ENCODE data around the gene EHBP1.
A peak's percentile ranks its signal among the peaks of the same experiment; 100 is the strongest.

The EHBP1 gene

GRCh38 chr2:62705007-62705829, at the start of gene EHBP1:
TSS of gene EHBP1 (plus strand) at chr2:62705713. CDS start at chr2:62707192, 1,479 bp downstream.
- peak; percentile 99 for DNase-seq

GRCh38 chr2:62657783-62658182, 47.7 kb upstream of the EHBP1 start:
- DNase-seq: no peak

- DNase-seq: no peak
Observed at GRCh38 chr2:62658891-62659290, 46.6 kb upstream of the EHBP1 start.

- DNase-seq: no peak
Observed at GRCh38 chr2:62660087-62660486, 45.4 kb upstream of the EHBP1 start.

- DNase-seq: peak; percentile 26
Observed at GRCh38 chr2:62660582-62661262, 44.8 kb upstream of the EHBP1 start.

GRCh38 chr2:62661263-62661635, 44.3 kb upstream of the EHBP1 start:
- no peak for DNase-seq

- DNase-seq: no peak
Observed at GRCh38 chr2:62662131-62662530, 43.4 kb upstream of the EHBP1 start.

GRCh38 chr2:62662554-62662953, 43.0 kb upstream of the EHBP1 start:
- DNase-seq: no peak

GRCh38 chr2:62663411-62663810, 42.1 kb upstream of the EHBP1 start:
- no peak for DNase-seq

- no peak for DNase-seq
Observed at GRCh38 chr2:62663920-62664795, 41.4 kb upstream of the EHBP1 start.

GRCh38 chr2:62665446-62665845, 40.1 kb upstream of the EHBP1 start:
- no peak for DNase-seq

- DNase-seq: no peak
Observed at GRCh38 chr2:62669180-62669579, 36.3 kb upstream of the EHBP1 start.

GRCh38 chr2:62672601-62673000, 32.9 kb upstream of the EHBP1 start:
- no peak for DNase-seq

- DNase-seq: no peak
Observed at GRCh38 chr2:62675062-62675461, 30.5 kb upstream of the EHBP1 start.

- DNase-seq: no peak
Observed at GRCh38 chr2:62685256-62685655, 20.3 kb upstream of the EHBP1 start.

- DNase-seq: no peak
Observed at GRCh38 chr2:62686012-62686685, 19.4 kb upstream of the EHBP1 start.

- no peak for DNase-seq
Observed at GRCh38 chr2:62687636-62688035, 17.9 kb upstream of the EHBP1 start.

- DNase-seq: no peak
Observed at GRCh38 chr2:62688771-62689170, 16.7 kb upstream of the EHBP1 start.

- DNase-seq: no peak
Observed at GRCh38 chr2:62691186-62691585, 14.3 kb upstream of the EHBP1 start.

- DNase-seq: no peak
Observed at GRCh38 chr2:62692225-62692624, 13.3 kb upstream of the EHBP1 start.

- no peak for DNase-seq
Observed at GRCh38 chr2:62698653-62699052, 6.9 kb upstream of the EHBP1 start.

GRCh38 chr2:62704654-62705006, 883 bp upstream of the EHBP1 start:
- no peak for DNase-seq

Measured in activated CD4-positive, alpha-beta T cell treated with anti-CD3 and anti-CD28 coated beads, Interleukin-10, Interleukin-2, amounts not matched to agents 100 ng/mL and 50 ng/mL, durations not matched to agents 16 hours and 8 hours (primary cell).